HG03103 (cell line): ENCODE measurements around the gene ZC3H12A.

ENCODE experiments used
- ATAC-seq: cut with Tn5 transposase; IDR thresholded peaks from one replicate; pipeline ENCODE4 v1.9.1; 2021; ENCODE audit warnings: low read depth; ENCODE audit not compliant: unreplicated experiment

Gene ZC3H12A

GRCh38 chr1:37474046-37474696 is at the start of gene ZC3H12A:
ZC3H12A (plus strand) TSS chr1:37474580; CDS start chr1:37475497, 917 bp downstream.
- ATAC-seq: peak; percentile 57

GRCh38 chr1:37425221-37425620 is 49.2 kb upstream of the ZC3H12A start:
- ATAC-seq: no peak

- ATAC-seq: no peak
Measured at GRCh38 chr1:37429029-37429428, 45.4 kb upstream of the ZC3H12A start.

GRCh38 chr1:37430103-37430985 is 44.0 kb upstream of the ZC3H12A start:
- no peak for ATAC-seq

- no peak for ATAC-seq
Measured at GRCh38 chr1:37432716-37433115, 41.7 kb upstream of the ZC3H12A start.

- ATAC-seq: no peak
Measured at GRCh38 chr1:37433171-37433570, 41.2 kb upstream of the ZC3H12A start.

GRCh38 chr1:37434292-37435225 is 39.8 kb upstream of the ZC3H12A start:
- no peak for ATAC-seq

GRCh38 chr1:37437087-37437486 is 37.3 kb upstream of the ZC3H12A start:
- ATAC-seq: no peak

- no peak for ATAC-seq
Measured at GRCh38 chr1:37438037-37438868, 36.1 kb upstream of the ZC3H12A start.

- no peak for ATAC-seq
Measured at GRCh38 chr1:37438869-37439343, 35.5 kb upstream of the ZC3H12A start.

GRCh38 chr1:37439349-37439995 is 34.9 kb upstream of the ZC3H12A start:
- no peak for ATAC-seq

- ATAC-seq: no peak
Measured at GRCh38 chr1:37441490-37441889, 32.9 kb upstream of the ZC3H12A start.

- ATAC-seq: no peak
Measured at GRCh38 chr1:37442139-37442538, 32.2 kb upstream of the ZC3H12A start.

GRCh38 chr1:37442644-37443043 is 31.7 kb upstream of the ZC3H12A start:
- no peak for ATAC-seq

GRCh38 chr1:37446874-37447273 is 27.5 kb upstream of the ZC3H12A start:
- no peak for ATAC-seq

- ATAC-seq: no peak
Measured at GRCh38 chr1:37448185-37448584, 26.2 kb upstream of the ZC3H12A start.

GRCh38 chr1:37448691-37449417 is 25.5 kb upstream of the ZC3H12A start:
- no peak for ATAC-seq

- no peak for ATAC-seq
Measured at GRCh38 chr1:37449936-37450335, 24.4 kb upstream of the ZC3H12A start.

- no peak for ATAC-seq
Measured at GRCh38 chr1:37452416-37452815, 22.0 kb upstream of the ZC3H12A start.
